Activated CD4-positive, alpha-beta T cell treated with anti-CD3 and anti-CD28 coated beads, Interleukin-2, amount 50 U/mL, for 48 hours (primary cell): ENCODE data around the gene CYSRT1.

Experiments used
- DNase-seq, 2 experiments: peaks; one replicate each; pipeline ENCODE4 v3.0.0-alpha.2; 2020

CYSRT1 gene

DNA sequence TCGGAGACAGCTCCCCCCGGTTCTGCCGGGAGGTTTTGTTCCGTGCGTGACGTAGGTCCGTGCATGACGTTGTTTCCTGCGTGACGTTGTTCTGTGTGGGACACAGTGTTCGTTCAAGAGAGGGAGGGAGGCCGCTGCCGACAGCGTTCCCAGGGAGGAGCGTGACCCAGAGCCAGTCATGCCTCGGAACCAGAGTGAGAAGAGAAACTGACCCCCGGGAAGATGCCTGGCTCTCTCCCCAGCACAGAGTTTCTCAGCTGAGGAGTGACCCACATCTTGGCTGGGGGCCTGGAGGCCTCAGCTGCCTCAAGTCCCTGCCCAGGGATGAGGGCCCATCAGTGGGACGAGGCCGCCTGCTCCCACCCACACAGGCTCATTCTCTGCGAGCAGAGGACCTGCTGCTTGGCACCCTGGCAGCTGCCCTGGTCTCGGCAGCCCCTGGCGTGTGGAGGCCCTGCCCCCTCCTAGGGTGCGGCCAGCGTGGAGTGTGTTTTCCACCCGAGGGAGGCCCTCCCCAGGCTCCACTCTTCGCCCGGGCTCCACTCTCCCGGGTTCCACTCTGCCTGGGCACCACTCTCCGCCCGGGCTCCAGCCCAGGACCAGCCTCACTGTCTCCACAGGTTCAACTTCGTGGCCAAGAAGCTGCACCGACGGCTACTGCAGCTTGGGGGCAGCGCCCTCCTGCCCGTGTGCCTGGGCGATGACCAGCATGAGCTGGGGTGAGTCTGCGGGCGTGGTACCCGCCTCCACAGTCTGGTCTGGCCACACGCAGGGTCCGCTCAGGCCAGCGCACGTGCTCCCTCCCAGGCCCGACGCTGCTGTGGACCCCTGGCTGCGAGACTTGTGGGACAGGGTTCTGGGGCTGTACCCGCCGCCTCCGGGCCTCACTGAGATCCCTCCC, 11.6 kb upstream of the CYSRT1 start:
- no peak for DNase-seq

DNA sequence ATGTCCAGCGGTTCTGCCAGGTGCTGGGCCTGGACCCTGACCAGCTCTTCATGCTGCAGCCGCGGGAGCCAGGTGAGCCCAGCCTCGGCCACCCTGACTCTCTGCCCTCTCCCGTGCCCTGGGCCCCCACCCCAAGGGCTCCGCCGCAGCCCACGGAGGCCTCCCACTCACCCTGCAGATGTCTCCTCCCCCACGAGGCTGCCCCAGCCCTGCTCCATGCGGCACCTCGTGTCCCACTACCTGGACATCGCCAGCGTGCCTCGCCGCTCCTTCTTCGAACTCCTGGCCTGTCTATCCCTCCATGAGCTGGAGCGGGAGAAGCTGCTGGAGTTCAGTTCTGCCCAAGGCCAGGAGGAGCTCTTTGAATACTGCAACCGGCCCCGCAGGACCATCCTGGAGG, 10.4 kb upstream of the CYSRT1 start:
- DNase-seq: no peak

DNA sequence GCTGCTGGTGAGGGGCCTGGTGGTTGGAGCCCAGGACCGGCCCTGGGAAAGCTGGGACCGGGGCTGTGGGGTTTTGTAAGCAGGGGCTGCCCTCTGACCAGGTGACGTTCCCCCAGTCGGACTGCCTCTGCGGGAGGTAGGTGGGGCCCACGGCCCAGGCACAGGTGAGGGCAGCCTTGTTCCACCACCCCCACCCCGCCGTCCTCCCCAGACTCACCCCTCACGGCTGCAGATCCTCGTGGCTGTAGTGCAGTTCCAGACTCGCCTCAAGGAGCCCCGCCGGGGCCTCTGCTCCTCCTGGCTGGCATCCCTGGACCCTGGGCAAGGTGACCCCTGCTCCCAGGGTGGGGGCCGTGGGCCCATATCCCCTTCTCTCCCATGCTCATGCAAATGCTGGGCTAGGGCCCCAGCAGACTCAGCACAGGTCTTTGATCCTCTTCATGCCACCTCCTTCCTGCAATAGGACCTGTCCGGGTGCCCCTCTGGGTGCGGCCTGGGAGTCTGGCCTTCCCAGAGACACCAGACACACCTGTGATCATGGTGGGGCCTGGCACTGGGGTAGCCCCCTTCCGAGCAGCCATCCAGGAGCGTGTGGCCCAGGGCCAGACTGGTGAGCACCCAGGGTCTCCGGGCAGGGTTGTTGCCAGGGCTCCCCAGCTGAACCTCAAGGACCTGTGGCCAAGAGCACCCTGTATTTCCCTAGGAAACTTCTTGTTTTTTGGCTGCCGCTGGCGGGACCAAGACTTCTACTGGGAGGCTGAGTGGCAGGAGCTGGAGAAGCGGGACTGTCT, 9.6 kb upstream of the CYSRT1 start:
- DNase-seq: no peak

DNA sequence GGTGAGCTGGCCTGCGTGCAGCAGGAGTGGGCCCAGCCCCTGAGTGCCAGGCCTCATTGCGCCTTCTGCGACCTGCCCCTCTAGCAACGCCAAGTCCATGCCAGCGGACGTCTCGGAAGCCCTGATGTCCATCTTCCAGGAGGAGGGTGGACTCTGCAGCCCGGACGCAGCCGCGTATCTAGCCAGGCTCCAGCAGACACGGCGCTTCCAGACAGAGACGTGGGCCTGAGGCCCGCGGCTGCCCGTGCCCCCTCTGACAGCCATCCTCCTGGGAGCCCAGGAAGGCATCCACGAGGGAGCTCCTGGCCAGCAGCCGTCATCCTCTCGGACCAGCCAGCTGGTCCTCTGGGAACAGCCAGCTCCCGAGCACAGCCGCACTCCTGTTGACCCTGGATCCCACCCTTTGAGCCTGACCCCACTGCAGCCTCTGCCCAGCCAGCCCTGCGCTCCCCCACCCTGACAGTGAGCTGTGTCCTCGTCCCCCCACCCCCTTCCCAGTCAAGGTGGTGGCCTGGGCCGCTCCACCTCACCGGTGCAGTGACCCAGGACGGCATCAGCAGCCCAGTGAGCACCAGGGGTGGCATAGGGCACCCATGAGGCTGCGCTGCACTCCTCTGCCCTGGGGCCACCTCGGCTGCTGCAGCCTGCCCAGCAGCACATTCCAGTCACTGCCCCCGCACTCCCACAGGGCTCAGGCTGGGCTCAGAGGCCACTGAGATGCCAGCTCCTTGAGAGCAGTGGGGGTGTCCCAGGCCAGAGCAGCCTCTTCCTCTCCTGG, 8.6 kb upstream of the CYSRT1 start:
- DNase-seq: no peak

DNA sequence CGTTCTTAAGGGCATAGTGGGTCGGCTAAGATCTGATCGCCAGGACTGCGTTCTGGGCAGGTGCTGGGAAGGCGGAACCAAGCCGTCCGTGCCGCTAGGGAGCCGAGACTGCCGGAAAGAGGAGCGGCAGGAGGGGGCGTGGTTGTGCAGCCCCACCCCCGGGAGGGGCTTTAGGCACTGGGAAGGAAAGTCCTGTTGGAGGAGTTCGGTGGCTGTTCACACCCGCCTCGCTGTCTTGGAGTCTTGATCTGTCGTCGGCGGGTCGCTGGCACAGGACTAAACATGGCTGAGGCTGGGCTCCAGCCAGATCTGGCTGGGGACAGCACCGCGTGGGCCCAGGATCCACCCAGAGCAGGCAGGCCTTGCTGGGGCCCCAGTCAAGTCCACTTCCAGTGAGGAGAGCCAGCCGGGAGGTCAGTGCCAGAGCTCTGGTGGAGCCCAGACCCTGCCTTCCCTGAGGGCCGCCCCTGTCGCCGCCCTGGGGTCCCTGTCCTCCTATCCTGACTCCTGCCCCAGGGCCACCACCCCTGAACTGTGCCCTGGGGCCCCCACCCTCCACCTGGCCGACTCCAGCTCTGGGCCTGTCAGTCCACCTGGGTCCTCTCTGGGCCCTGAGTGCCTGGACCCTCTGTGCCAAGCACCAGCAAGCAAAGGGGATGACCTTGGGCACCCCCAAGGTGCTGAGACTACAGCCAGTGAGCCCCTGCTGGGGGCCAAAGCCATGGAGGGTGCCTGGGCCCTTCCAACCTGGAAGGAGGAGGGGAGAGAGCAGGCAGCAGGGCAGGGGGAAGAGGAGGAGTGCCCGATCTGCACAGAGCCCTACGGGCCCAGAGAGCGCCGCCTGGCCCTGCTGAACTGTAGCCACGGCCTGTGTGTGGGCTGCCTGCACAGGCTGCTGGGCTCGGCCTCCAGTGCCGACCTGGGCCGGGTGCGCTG, 7.4 kb upstream of the CYSRT1 start:
- DNase-seq: no peak

DNA sequence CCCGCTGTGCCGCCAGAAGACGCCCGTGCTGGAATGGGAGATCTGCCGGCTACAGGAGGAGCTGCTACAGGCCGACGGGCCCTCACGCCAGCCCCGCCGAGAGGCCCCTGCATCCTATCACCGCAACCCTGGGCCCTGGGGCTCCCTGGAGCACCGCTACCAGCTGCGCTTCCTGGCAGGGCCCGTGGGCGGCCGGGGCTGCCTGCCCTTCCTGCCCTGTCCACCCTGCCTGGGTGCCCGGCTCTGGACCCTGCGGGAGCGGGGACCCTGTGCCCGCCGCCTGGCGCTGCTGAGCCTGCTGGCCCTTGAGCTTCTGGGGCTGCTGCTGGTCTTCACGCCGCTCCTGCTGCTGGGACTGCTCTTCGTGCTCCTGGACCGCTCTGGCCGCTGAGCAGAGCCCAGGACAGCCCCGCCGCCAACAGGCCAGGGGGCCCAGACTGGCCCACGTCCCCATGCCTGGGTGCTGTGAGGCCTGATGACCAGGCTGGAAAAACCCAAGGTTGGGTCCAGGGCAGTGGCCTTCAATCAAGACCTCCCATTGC, 6.7 kb upstream of the CYSRT1 start:
- no peak for DNase-seq

DNA sequence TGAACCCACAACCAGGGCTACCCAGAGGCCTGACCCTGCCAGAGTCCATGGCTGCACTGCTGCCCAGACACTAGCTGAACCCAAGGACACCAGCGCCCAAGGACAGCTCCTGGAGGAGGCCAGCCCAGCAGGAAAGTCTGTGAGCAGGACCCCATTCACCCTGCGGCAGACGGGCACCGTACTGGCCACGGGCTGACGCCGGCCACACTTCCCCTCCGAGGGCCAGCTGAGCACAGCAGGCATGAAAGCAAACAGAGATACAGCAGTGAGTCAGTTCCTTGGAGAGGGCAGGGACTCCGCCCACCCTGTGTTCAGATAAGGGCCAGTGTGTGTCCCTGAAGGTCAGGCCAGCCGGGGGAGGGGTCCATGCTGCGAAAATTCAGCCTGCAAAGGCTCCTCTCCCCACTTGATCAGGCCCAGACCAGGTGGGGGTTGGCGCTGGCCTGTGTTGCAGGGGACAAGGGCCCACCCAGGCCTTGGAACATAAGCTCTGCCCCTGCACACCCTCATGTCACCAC, 6.2 kb upstream of the CYSRT1 start:
- no peak for DNase-seq

DNA sequence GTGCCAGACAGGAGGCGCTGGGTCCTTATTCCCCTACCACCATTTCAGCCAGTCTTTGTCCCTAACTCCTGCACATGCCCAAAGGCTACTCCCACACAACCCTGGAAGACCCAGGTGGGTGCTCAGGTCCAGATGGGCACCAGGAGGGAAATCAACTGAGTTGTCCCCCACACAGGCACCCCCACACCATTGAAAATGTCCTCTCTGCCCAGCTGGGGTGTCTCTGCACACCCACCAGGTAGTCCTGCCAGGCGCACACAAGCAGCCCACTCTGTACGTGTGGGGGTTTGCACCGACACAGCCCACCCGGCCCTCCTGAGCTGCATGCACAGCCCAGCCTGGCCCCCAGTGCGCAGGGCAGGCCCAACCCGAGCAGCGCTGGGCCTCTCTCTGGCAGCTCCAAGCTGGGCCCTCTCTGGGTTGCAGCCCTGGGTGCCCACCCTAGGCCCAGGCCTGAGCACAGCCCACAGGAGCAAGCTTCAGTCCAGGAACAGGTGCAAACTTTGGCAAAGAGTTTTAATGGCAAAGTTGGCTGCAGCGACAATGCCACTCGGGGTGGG, 5.1 kb upstream of the CYSRT1 start:
- DNase-seq: no peak

DNA sequence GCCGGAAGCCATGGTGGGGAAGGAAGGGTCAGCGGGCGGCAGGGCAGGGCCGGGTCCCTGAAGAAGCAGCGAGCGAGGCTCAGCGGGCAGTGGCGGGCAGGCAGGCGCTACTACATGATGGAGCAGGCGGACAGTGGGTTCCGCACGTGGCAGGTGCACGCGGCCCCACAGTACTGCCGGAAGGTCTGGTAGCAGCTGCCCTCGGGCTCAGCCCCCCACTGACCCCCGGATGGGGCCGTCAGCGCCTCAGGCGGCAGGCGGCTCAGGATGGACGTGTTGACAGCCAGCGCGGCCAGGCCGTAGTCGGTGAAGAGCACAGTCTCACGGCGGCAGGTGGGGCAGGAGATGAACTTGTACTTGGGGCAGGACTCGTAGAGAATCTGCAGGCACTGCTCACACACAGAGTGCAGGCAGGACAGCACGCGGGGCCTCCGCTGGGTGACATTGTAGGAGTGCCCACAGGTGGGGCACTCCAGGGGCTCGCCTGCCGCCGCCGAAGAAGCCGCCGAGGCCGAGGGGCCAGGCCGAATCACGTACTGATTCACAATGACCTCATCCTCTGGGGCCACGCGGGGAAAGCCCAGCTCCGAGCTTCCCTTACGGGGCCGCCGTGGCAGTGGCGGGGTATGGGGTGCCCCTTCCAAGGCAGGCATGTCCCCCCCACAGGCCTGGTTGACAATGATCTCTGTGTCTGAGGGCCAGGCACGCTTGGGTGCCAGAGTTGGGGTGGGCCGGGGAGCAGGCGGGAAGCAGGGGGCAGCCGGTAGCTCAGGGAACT, 4.5 kb upstream of the CYSRT1 start:
- DNase-seq: no peak

DNA sequence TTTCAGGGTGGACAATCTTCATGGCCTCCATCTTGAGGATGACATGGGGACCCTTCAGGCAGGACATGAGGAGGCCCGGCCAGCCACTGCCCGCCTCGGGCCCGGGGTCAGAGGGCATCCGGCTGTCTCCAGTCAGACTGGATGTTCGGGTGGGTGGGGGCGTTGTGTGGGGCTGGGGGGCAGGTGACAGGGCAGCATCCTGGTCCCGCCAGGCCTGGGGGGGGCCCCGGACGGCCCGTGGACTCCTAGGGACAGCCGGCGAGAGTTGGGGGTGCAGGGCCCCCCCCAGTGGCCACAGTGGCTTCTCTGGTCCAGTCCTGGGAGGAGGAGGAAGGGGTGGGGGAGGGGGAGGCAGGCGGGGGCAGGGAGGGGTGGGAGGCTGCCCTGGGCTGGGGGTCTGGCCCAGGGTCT, 3.9 kb upstream of the CYSRT1 start:
- DNase-seq: no peak

DNA sequence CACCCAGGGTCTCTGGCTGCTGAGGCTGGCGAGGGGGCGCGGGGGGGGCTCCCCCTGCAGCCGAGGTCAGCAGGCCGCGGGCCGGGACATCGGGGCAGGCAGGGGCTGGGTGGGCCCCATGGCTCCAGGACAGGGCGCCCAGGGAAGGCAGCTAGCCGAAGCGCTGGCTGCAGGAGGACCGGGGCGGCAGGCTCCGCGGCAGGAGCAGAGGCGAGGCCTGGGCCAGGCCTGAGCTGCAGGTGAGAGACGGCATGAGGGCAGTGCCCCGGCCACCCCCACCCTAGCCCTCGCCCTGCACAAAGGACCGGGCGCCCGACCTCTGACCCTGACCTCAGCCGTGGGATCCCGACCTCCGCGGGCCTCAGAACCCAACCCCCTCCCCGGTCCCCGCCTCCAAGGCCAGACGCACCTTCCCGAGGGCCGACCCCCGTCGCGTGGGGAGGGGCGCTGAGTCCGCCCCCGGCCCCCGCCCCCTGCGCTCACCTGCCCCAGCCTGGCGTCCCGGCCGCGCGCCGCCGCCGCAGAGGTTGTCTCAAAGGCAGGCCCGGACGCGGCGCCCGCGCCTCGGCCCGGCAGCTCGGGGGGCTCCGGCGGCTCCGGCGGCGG, 3.4 kb upstream of the CYSRT1 start:
- DNase-seq: no peak

DNA sequence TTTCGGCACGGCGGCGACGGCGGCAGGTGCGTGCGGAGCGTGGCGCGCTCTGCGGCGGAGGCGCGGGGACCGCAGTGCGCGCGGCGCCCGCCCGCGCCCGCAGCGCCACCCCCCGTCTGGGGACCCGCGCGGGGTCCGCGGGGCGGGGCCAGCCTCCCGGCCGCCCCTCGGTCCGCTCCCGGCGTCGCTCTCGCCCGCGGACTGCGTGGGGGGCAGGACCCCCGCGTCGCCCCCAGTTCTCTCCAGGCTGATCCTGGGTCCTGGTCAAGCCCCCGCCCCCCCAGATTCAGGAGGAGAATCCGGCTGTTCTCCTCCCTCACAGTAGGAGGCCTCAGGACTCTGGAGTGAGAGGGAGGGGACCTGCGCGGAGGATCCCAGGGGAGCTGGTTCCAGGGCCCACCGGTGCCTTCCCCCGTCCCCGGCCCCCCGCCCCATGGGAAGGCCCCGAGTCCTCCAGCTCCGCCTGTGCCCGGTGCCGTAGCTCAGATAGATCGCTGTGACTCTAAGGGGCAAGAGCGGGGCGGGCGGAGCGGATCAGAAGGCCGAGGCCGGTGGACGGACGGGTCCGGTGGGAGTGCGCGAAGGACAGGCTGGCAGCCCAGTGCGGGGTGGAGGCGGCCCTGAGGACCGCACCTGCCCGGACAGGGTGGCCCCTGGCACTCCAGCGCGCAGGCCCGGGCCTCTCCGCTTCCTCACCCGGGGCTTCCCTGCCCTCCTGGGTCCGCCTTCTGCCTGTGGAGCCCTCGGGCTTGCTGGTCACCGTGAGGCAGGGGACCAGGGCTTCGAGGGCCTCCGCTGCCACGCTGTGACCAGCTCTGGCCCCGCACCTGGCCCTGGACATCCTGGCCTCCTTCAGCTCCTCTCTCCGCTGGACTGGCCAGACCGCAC, 2.5 kb upstream of the CYSRT1 start, which contains the start of gene RNF208:
Gene RNF208, minus strand, starts transcription at position 51 of the 888 bp plus-strand sequence. CDS start 1,028 bp downstream, outside the sequence.
- DNase-seq: no peak

DNA sequence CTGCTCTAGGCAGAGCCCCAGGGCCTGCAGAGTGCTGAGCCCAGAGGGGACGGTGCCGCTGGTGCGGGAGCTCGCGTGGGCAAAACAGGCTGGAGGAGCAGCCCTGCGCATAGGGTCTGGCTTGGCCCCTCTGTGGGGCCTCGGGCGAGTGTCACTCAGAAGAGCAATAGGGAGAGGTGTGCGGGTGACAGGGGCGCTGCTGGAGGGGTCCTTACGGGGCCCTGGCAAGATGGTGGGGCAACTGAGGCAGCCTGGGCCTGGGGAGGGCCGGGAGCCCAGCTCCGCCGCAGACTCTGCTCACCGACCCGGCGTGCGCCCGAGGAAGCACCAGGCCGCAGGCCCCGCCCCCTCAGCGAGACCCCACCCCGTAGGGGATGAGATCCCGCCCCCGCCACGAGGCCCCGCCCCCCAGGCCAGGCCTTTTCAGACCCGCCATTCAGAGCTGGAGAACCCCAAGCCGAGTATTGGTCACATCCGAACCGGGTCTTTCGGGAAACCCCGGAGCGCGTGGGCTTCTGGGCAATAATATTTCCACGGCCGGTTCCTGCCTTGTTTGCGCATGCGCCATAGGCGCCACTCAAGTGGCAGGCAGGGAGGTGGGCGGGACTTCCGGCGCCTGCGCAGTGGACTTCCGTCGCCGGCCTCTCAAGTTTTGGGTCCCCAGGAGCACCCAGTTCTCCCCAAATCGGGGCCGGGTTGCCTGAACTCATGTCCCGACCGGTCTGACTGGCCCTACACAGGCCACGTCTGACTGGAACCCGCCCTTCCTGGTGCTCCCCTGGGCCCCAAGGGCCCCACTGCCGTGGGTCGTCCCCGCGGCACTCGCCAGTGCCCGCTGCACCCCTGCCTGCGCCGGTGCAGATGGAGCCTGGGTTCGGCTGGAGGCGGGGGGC, 1.6 kb upstream of the CYSRT1 start:
- peak; percentile 97 to 98 for DNase-seq

DNA sequence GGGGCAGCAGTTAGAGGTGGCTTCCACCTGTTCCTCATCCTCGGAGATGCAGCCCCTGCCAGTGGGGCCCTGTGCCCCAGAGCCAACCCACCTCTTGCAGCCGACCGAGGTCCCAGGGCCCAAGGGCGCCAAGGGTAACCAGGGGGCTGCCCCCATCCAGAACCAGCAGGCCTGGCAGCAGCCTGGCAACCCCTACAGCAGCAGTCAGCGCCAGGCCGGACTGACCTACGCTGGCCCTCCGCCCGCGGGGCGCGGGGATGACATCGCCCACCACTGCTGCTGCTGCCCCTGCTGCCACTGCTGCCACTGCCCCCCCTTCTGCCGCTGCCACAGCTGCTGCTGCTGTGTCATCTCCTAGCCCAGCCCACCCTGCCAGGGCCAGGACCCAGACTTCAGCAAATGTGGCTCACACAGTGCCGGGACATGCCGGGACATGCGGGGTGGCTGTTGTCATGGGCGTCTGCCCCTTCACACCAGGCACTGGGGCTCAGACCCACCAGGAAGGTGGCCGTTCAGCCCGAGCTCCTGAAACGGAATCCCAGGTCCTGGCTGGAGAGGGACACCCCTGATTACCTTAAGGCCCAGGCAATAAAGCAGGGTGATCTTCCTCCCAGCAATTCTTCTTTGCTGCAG, 841 bp downstream of the CYSRT1 start:
- no peak for DNase-seq

DNA sequence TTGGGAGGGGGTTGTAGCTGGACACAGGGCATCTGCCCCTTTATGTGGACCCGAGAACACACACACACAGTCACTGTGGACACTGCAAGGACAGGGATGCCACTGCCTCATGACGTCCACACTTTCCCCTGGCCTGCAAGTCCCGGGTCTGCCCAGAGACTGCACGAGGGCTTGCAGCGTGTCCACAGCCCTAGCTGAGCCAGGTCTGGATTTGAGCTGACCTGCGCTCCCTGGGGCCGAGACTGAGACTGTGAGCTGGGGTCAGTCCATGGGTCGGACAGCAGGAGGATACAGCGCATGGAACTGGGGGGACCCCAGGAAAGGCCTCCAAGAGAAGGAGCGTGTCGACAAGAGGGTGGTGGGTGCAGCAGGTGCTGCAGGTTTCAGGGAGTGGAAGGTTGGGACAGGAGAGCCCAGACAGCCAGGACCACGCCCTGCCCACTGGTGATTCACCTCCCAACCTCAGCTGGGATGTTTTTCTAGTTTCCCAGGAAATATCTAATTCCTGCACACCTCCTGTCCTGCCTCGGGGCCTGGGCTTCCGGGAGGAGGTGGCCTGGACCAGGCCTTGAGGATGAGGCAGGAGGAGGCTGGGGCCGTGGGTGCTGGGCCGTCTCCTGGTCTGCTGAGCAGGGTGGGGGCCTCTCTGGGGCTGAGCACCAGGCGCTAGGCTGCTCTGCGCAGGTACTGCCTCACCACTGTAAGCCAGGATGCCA, 1.5 kb downstream of the CYSRT1 start:
- DNase-seq: no peak

DNA sequence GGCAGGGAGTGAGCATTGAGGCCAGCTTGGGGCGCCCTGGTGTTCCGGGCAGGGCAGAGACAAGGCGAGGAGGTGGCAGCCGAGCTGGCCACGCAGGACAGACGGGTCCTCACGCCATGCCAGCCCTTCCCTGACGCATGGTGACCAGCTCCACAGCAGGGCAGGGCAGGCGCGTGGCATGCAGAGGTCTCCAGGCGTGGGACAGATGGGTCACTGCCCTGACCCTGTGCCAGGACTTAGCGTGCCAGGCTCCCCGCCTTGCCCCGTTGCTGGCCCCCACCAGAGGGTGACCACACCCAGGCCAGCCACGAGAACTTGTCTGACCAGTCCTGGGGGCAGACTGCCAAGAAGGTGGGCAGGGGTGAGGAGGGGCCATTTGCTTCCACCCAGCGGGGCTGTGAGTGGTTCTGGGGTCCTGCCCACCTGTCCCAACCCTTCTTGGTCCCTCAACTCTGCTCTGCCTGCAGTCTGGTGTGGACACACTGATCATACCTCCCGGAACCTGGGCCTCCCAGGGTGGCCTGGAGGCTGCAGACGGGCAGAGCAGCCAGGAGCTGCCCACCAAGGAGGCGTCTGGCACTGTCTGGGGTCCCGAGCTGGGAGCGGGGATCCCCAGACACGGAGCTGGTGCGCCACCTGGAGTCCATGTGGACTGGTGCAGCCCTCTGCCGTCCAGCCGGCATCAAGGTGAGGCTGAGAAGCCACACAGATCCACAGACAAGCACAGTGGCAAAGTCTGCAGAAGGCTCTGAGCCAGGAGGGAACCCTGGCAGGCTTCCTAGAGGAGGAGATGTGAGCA, 2.3 kb downstream of the CYSRT1 start, which contains the start of gene RNF224:
Gene RNF224, plus strand, starts transcription at position 449 of the 799 bp plus-strand sequence. CDS start 834 bp downstream, outside the sequence.
- DNase-seq: peak; percentile 83 to 87
